ENCODE results near the gene GSTT2.

GSTT2 gene

DNA sequence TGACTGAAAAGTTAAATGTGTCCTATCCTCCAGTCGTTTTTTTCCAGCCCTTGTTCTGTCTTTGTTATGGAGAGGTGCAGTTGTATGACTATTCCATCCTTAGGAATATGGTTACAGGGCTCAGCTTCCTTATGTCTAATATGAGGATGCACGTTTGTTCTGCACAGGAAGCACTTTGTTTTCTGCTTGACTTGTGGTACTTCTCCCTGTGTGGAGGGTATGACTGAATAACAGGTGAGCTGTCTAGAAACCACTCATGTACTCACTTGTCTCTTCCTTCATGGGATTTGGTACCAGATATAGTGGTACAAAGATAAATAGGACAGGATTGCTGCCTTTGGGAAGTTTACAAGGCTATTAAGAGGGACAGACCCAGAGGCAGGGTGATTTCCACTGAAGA is 48.6 kb downstream of the GSTT2 start:
- TF ChIP-seq, protein P1, sequence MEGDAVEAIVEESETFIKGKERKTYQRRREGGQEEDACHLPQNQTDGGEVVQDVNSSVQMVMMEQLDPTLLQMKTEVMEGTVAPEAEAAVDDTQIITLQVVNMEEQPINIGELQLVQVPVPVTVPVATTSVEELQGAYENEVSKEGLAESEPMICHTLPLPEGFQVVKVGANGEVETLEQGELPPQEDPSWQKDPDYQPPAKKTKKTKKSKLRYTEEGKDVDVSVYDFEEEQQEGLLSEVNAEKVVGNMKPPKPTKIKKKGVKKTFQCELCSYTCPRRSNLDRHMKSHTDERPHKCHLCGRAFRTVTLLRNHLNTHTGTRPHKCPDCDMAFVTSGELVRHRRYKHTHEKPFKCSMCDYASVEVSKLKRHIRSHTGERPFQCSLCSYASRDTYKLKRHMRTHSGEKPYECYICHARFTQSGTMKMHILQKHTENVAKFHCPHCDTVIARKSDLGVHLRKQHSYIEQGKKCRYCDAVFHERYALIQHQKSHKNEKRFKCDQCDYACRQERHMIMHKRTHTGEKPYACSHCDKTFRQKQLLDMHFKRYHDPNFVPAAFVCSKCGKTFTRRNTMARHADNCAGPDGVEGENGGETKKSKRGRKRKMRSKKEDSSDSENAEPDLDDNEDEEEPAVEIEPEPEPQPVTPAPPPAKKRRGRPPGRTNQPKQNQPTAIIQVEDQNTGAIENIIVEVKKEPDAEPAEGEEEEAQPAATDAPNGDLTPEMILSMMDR (IDR thresholded peaks at IDR 0.05; ENCODE audit: low read depth, low read length, missing control alignments): no peak
- H3K4me3 ChIP-seq (ENCODE audit: low read depth, low read length): no peak overlapping the region
- no peak for DNase-seq (ENCODE audit: low read depth)

DNA sequence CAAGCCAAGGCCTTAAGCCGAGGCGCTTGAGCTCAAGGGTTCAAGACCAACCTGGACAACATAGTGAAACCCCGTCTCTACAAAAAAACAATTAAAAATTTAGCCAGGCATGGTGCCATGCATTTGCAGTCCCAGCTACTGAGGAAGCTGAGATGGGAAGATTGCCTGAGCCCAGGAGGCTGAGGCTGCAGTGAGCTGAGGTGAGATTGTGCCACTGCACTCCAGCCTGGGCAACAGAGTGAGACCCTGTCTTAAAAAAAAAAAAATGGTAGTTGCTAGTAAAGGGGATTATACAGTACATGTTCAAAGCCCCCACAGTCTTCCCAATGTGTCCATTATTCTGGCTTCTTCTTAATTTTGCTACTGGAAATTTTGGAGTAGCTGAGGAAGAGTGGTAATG is 49.4 kb downstream of the GSTT2 start:
- no peak for DNase-seq (ENCODE audit: low read depth)
- H3K4me3 ChIP-seq (ENCODE audit: low read depth, low read length): no peak overlapping the region
- TF ChIP-seq, protein P1 (IDR thresholded peaks at IDR 0.05; ENCODE audit: low read depth, low read length, missing control alignments): no peak

DNA sequence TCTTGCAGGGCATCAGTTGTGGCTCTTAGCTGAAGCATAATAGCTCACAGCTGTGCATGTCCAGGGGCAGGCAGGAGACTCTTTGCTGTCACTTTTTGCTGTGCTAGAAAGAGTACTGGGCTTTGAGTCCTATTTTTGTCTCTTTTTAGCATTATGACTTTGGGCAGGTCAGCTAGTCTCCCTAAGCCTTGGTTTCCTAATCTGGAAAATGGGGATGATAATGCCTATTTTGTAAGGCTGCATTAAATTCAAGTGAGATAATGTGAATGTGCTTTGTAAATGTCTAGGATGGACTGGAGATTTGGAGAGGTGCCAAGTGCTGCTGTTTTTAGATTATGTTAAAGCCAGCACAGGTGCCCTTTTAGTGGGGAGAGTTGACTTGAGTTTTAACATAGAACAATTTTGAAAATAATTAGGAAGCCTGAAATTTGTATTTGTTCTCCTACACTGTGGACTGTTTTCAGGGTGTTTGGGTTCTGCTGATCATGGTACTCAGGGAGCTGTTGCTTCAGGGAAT is 50.3 kb downstream of the GSTT2 start:
- TF ChIP-seq, protein P1 (IDR thresholded peaks at IDR 0.05; ENCODE audit: low read depth, low read length, missing control alignments): no peak
- no peak for DNase-seq (ENCODE audit: low read depth)
- H3K4me3 ChIP-seq (ENCODE audit: low read depth, low read length): no peak overlapping the region

Measured in GM12864 (cell line).